ENCODE data around the gene MYH2. TPM values are rescaled to one million over a fixed set of nuclear protein-coding genes. Genes with fewer than 3 reads are reported as not detected.

MYH2 gene
- total RNA-seq, 3 donors from 2014 or later, result 0.16 TPM; not detected in 2

DNA sequence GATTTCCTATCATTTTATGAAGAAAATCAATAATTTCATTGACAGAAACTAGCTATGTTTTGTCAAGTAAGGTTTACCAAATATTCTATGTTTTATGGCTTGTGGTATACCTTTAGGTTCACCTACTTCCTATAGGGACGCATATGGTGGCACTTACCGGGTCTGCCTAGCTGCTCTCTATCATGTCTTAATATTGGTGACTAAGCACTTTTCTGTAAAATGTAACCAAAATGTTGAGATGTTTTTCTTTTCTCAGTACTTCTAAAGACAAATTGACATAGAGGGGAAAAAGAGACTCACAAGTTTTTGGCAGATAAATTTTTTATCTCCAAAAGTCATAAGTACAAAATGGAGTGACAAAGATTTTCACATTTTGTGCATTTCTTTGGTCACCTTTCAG is 57.5 kb downstream of the MYH2 start:
- TF ChIP-seq POLR2AphosphoS5 (IDR thresholded peaks at IDR 0.05) (no peak), POLR2A (IDR thresholded peaks at IDR 0.05) (no peak)
- TF ChIP-seq, protein P1, sequence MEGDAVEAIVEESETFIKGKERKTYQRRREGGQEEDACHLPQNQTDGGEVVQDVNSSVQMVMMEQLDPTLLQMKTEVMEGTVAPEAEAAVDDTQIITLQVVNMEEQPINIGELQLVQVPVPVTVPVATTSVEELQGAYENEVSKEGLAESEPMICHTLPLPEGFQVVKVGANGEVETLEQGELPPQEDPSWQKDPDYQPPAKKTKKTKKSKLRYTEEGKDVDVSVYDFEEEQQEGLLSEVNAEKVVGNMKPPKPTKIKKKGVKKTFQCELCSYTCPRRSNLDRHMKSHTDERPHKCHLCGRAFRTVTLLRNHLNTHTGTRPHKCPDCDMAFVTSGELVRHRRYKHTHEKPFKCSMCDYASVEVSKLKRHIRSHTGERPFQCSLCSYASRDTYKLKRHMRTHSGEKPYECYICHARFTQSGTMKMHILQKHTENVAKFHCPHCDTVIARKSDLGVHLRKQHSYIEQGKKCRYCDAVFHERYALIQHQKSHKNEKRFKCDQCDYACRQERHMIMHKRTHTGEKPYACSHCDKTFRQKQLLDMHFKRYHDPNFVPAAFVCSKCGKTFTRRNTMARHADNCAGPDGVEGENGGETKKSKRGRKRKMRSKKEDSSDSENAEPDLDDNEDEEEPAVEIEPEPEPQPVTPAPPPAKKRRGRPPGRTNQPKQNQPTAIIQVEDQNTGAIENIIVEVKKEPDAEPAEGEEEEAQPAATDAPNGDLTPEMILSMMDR (IDR thresholded peaks at IDR 0.05), result no peak
- DNase-seq (ENCODE audit: low spot score in 2 of 2), result no peak
- H3K36me3 ChIP-seq, result no peaks in the 10 kb centered on the region
- no peaks in the 10 kb centered on the region for H3K4me1 ChIP-seq
- intact Hi-C loops (cut with DNase I; ENCODE audit: low total_unique reads), result no loop called here
- H3K27me3 ChIP-seq, result no peaks in the 10 kb centered on the region
- H3K4me3 ChIP-seq, result no peak overlapping the region
- peaks cover 0 to 37% of the 10 kb centered on the region in 2 donors for H3K9me3 ChIP-seq
- no peak overlapping the region for H3K27ac ChIP-seq

DNA sequence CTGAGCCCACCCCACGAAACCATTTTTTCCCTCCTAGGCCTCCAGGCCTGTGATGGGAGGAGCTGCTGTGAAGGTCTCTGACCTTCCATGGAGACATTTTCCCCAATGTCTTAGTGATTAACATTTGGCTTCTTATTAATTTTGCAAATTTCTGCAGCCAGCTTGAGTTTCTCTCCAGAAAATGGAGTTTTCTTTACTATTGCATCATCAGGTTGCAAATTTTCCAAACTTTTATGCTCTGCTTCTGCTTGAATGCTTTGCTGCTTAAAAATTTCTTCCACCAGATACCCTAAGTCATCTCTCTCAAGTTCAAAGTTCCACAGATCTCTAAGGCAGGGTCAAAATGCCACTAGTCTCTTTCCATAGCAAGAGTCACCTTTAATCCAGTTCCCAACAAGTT is 67.2 kb downstream of the MYH2 start:
- Histone ChIP-seq H3K4me3 (no peak overlapping the region), H3K27me3 (no peaks in the 10 kb centered on the region), H3K27ac (no peak overlapping the region), H3K4me1 (no peaks in the 10 kb centered on the region), H3K9me3 (peaks cover 19 to 46% of the 10 kb centered on the region in 2 donors), H3K36me3 (no peaks in the 10 kb centered on the region)
- no peak for TF ChIP-seq POLR2AphosphoS5 (IDR thresholded peaks at IDR 0.05)
- no peak for TF ChIP-seq POLR2A (IDR thresholded peaks at IDR 0.05)
- TF ChIP-seq, protein P1 (IDR thresholded peaks at IDR 0.05), result no peak
- no peak for DNase-seq (ENCODE audit: low spot score in 2 of 2)
- intact Hi-C loops (cut with DNase I; ENCODE audit: low total_unique reads), result no loop called here

DNA sequence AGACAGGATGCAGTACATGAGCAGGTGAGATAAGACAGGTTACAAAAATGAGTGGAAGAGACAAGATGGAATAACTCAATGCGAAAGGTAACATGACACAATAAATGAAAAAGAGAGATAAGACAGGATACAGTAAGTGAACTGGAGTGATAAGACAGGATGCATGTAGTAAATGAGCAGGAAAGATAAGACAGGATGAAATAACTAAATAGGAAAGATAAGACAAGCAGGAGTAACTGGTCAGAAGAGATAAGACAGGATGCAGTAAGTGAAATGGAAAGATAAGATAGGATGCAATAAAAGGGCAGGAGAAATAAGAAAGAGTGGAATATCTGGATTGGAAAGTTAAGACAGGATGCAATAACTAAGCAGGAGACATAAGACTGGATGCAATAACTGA is 71.8 kb downstream of the MYH2 start:
- DNase-seq (ENCODE audit: low spot score in 2 of 2), result no peak
- H3K27ac ChIP-seq, result no peak overlapping the region
- H3K4me1 ChIP-seq, result no peaks in the 10 kb centered on the region
- H3K4me3 ChIP-seq, result no peak overlapping the region
- no peaks in the 10 kb centered on the region for H3K27me3 ChIP-seq
- peaks cover 11 to 14% of the 10 kb centered on the region in 2 donors for H3K9me3 ChIP-seq
- no peaks in the 10 kb centered on the region for H3K36me3 ChIP-seq
- no peak for TF ChIP-seq POLR2AphosphoS5 (IDR thresholded peaks at IDR 0.05)
- TF ChIP-seq, protein P1 (IDR thresholded peaks at IDR 0.05), result no peak
- no peak for TF ChIP-seq POLR2A (IDR thresholded peaks at IDR 0.05)
- intact Hi-C loops (cut with DNase I; ENCODE audit: low total_unique reads), result no loop called here

GRCh38 chr17:10474536-10474935 is 74.9 kb downstream of the MYH2 start:
- H3K27me3 ChIP-seq, result no peaks in the 10 kb centered on the region
- no peaks in the 10 kb centered on the region for H3K9me3 ChIP-seq
- no peak overlapping the region for H3K27ac ChIP-seq
- no peak for DNase-seq (ENCODE audit: low spot score in 2 of 2)
- H3K36me3 ChIP-seq, result no peaks in the 10 kb centered on the region
- TF ChIP-seq, protein P1 (IDR thresholded peaks at IDR 0.05), result no peak
- TF ChIP-seq POLR2AphosphoS5 (IDR thresholded peaks at IDR 0.05) (no peak), POLR2A (IDR thresholded peaks at IDR 0.05) (no peak)
- intact Hi-C loops (cut with DNase I; ENCODE audit: low total_unique reads), result no loop called here
- H3K4me3 ChIP-seq, result no peak overlapping the region
- no peaks in the 10 kb centered on the region for H3K4me1 ChIP-seq

DNA sequence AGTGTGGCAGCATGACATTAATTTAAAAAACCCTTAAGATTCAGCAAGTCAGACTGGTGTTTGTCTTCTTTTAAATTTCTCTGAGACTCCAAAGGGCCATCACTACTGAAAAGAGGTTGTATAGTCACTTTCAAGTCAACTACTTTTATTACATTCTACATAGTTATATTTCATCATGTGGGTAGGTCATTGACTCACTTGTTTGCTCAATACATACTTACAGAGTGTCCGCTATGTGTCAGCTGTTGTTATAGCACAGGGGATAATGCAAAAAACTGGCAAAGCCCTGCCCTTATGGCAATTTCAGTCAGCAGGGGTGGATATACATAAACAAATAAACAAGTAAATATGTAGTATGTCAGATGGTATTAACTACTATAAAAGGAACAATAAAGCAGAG is 77.6 kb downstream of the MYH2 start:
- H3K4me3 ChIP-seq, result no peak overlapping the region
- no peak for DNase-seq (ENCODE audit: low spot score in 2 of 2)
- TF ChIP-seq POLR2AphosphoS5 (IDR thresholded peaks at IDR 0.05), result no peak
- no peak for TF ChIP-seq POLR2A (IDR thresholded peaks at IDR 0.05)
- TF ChIP-seq, protein P1 (IDR thresholded peaks at IDR 0.05), result no peak
- H3K27me3 ChIP-seq, result no peaks in the 10 kb centered on the region
- H3K9me3 ChIP-seq, result no peaks in the 10 kb centered on the region
- no peak overlapping the region for H3K27ac ChIP-seq
- no peaks in the 10 kb centered on the region for H3K36me3 ChIP-seq
- H3K4me1 ChIP-seq, result no peaks in the 10 kb centered on the region
- intact Hi-C loops (cut with DNase I; ENCODE audit: low total_unique reads), result no loop called here

Other genes with a start within 250 kb of the MYH2 start
- not detected for gene MYH13, start 176.7 kb downstream of the MYH2 start, total RNA-seq
- gene MYH8, start 127.7 kb downstream of the MYH2 start, total RNA-seq, result not detected
- not detected for gene MYH4, start 80.1 kb downstream of the MYH2 start, total RNA-seq
- gene MYH1, start 31.1 kb downstream of the MYH2 start, total RNA-seq, result 1 to 10 TPM in 1 of 3 donors, not detected in 2; 1.9 TPM
- gene MYH3, start 107.7 kb upstream of the MYH2 start, total RNA-seq, result 1 to 10 TPM in 2 of 3 donors, under 1 TPM in 1; 0.80 to 2.9 (median 2.2) TPM
- gene SCO1, start 147.9 kb upstream of the MYH2 start, total RNA-seq, result 10 to 100 TPM; 17.6 to 22.3 (median 19.3) TPM
- gene ADPRM, start 147.9 kb upstream of the MYH2 start, total RNA-seq, result 10 to 100 TPM; 15.2 to 31.0 (median 24.6) TPM
- gene TMEM220, start 180.4 kb upstream of the MYH2 start, total RNA-seq, result 10 to 100 TPM in 1 of 3 donors, 1 to 10 TPM in 2; 8.5 to 13.4 (median 9.5) TPM

Measured in breast epithelium (tissue), 4 donors.